Keratinocyte (primary cell): ENCODE results near the gene ARHGAP31. TPM values are rescaled to one million over a fixed set of nuclear protein-coding genes. Genes with fewer than 3 reads are reported as not detected.

Experiments used
- DNase-seq: peaks from one replicate; pipeline ENCODE4 v3.0.0-alpha.2; 2011; ENCODE audit warnings: low read depth, missing footprints, low spot score
- FAIRE-seq: peaks from 2 replicates; lab custom pipeline; 2011; peaks lifted over from hg19 to GRCh38; lab: Jason Lieb, UNC
- H2AFZ ChIP-seq: 2 replicates; pipeline ENCODE4 v1.6.0; 2012; ENCODE audit warnings: low read length, control low read depth, inconsistent platforms; ENCODE audit not compliant: control insufficient read depth
- H3K27ac ChIP-seq: 2 replicates; pipeline ENCODE4 v1.5.1; 2011; ENCODE audit warnings: low read length; ENCODE audit not compliant: control insufficient read depth, insufficient read depth
- H3K27me3 ChIP-seq: 3 replicates; pipeline ENCODE4 v1.6.0; 2011; ENCODE audit warnings: low read length; ENCODE audit not compliant: control insufficient read depth, insufficient read depth; ENCODE audit errors: extremely low read depth
- H3K36me3 ChIP-seq, 2 experiments: 2 replicates in 1 of 2; 3 replicates in 1 of 2; pipeline ENCODE4 v1.5.1; 2011; ENCODE audit warnings: low read length in 2 of 2, mild to moderate bottlenecking in 1 of 2; ENCODE audit not compliant: control insufficient read depth in 2 of 2, insufficient read depth in 2 of 2; ENCODE audit errors: extremely low read depth in 1 of 2
- H3K4me1 ChIP-seq: 3 replicates; pipeline ENCODE4 v1.5.1; 2011; ENCODE audit warnings: low read length; ENCODE audit not compliant: control insufficient read depth, insufficient read depth; ENCODE audit errors: extremely low read depth
- H3K4me2 ChIP-seq: 3 replicates; pipeline ENCODE4 v1.6.0; 2011; ENCODE audit warnings: low read depth, low read length; ENCODE audit not compliant: control insufficient read depth, insufficient read depth; ENCODE audit errors: extremely low read depth
- H3K4me3 ChIP-seq, 3 experiments: fragments of 200-600 bp in 1 of 3; sonication (generic) in 1 of 3; 2 replicates in 2 of 3; 3 replicates in 1 of 3; pipeline ENCODE4 v1.5.1; 2011 to 2016; ENCODE audit warnings: low read length in 3 of 3, mild to moderate bottlenecking in 3 of 3, control low read depth in 2 of 3, inconsistent platforms in 1 of 3, low read depth in 1 of 3, mixed read lengths in 1 of 3, mixed run types in 1 of 3, moderate library complexity in 1 of 3; ENCODE audit not compliant: control insufficient read depth in 2 of 3, insufficient read depth in 2 of 3; ENCODE audit errors: extremely low read depth in 1 of 3
- H3K79me2 ChIP-seq: 2 replicates; pipeline ENCODE4 v1.6.0; 2012; ENCODE audit warnings: low read length; ENCODE audit not compliant: control insufficient read depth, insufficient read depth
- H3K9ac ChIP-seq: 3 replicates; pipeline ENCODE4 v1.6.0; 2011; ENCODE audit warnings: low read length; ENCODE audit not compliant: control insufficient read depth, insufficient read depth; ENCODE audit errors: extremely low read depth
- H3K9me1 ChIP-seq: 3 replicates; pipeline ENCODE4 v1.6.0; 2011; ENCODE audit warnings: low read length; ENCODE audit not compliant: control insufficient read depth, insufficient read depth; ENCODE audit errors: extremely low read depth
- H3K9me3 ChIP-seq: 2 replicates; pipeline ENCODE4 v1.5.1; 2012; ENCODE audit warnings: low read depth, low read length; ENCODE audit not compliant: control insufficient read depth
- H4K20me1 ChIP-seq: 3 replicates; pipeline ENCODE4 v1.6.0; 2011; ENCODE audit warnings: low read length; ENCODE audit not compliant: control insufficient read depth, insufficient read depth; ENCODE audit errors: extremely low read depth
- CTCF ChIP-seq, 3 experiments: IDR thresholded peaks in 1 of 3; conservative IDR thresholded peaks in 1 of 3; optimal IDR thresholded peaks in 1 of 3; 2 replicates in 2 of 3; 3 replicates in 1 of 3; pipeline versions ENCODE3 to v1.5.1; 2011; ENCODE audit warnings: low read length in 3 of 3, mild to moderate bottlenecking in 3 of 3, moderate library complexity in 2 of 3, control low read depth in 1 of 3, inconsistent platforms in 1 of 3; ENCODE audit not compliant: insufficient read depth in 2 of 3; ENCODE audit errors: extremely low read depth in 1 of 3
- EZH2 ChIP-seq: IDR thresholded peaks from one replicate; pipeline ENCODE4 v1.6.1; 2012; ENCODE audit warnings: inconsistent platforms, mild to moderate bottlenecking, low read length, moderate library complexity
- dilution Hi-C: fragments of 300-500 bp; cut with MboI; formaldehyde crosslinking; loops from one replicate; pipeline ENCODE4 v1.7.0; 2020; ENCODE audit warnings: low sequenced_read_pairs; ENCODE audit not compliant: extremely low pct_ligation_motif_present
- polyA plus RNA-seq, 5 experiments: library from polyadenylated mRNA; depleted of rRNA in 3 of 5; stranded (reverse) in 3 of 5; stranded (forward) in 1 of 5; unstranded in 1 of 5; fragments of >200 nt; gene quantifications; 1 replicate in 1 of 5; 2 replicates in 3 of 5; 3 replicates in 1 of 5; pipeline versions ENCODE4 v1.2.1 to v1.2.3, GENCODE V29; 2011 to 2012; ENCODE audit warnings: missing spikeins in 2 of 5, low read depth in 1 of 5, low replicate concordance in 1 of 5

The ARHGAP31 gene
- polyA plus RNA-seq, 1 donor (not counting 4 experiments of a cell fraction or from before 2014, with no cell fraction given) = 3.0 TPM

DNA sequence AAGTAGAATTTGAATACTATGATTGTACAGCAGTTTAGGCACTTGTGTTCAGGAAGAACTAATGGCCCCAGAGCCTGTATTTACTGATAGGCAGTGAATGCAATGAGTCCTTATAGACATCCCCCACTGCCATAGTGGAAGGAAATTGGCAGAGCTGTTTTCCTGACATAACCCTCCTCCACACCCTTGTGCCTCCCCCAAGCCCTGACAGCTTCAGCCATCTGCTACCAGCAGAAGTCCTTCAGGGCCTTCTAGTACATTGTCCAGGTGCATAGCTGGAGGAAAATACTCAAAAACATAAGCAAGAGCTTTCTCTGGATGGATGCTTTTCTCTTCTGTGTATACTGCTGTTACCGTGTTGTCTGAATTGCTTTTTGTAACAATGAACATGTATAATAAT is 20.6 kb downstream of the ARHGAP31 start:
- Histone ChIP-seq H4K20me1 (no peaks in the 10 kb centered on the region), H3K79me2 (no peaks in the 10 kb centered on the region), H3K4me2 (no peak overlapping the region), H3K9me1 (no peaks in the 10 kb centered on the region), H2AFZ (no peak overlapping the region), H3K4me1 (peaks cover 22% of the 10 kb centered on the region), H3K4me3 (no peak overlapping the region), H3K27me3 (no peaks in the 10 kb centered on the region), H3K9me3 (no peaks in the 10 kb centered on the region), H3K36me3 (no peaks in the 10 kb centered on the region), H3K27ac (no peak overlapping the region), H3K9ac (no peak overlapping the region)
- no peak for DNase-seq
- TF ChIP-seq CTCF (optimal IDR thresholded peaks at IDR 0.05 in 1 of 3, IDR thresholded peaks at IDR 0.05 in 1 of 3, conservative IDR thresholded peaks at IDR 0.05 in 1 of 3; ENCODE audit: extremely low read depth in 1 of 3, insufficient read depth in 2 of 3, low read length in 3 of 3) (no peak), EZH2 (no peak)
- dilution Hi-C loops = no loop called here
- no peak for FAIRE-seq

DNA sequence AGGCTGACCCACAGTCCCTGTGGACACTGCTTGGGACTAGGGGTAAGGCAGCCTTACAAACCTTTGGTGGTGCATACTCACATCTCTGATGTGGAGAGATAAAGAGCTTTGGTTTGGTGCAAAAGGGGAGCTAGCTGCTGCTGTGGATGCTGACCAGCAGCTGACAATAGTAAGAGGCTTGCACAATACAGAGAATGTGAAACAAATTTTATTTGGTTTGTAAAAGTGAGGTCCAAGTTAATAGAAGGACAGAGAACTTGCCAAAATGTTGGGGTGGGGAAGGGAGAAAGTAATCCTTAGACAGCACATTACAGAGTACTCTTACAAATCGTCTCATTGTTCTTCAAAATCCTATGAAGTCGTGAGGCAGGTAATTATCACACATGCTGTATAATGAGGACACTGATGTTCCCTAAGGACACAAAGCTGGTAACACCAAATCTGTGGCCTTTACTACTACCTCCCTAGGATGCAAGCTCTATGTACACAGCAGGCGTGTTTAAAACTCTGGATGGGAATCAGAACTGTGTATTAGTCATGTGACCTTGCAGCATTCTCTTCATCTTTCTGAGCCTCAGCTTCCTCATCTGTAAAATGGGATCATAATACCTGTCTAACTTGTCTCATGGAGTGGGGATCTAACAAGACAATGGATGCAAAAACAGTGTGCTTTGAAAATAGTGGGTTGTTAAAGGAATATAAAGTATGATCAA is 21.6 kb downstream of the ARHGAP31 start:
- Histone ChIP-seq H3K9me1 (no peaks in the 10 kb centered on the region), H3K4me1 (peaks cover 15% of the 10 kb centered on the region), H3K9me3 (no peaks in the 10 kb centered on the region), H3K79me2 (no peaks in the 10 kb centered on the region), H2AFZ (no peak overlapping the region), H4K20me1 (no peaks in the 10 kb centered on the region), H3K36me3 (no peaks in the 10 kb centered on the region), H3K4me2 (no peak overlapping the region), H3K27me3 (no peaks in the 10 kb centered on the region), H3K27ac (no peak overlapping the region), H3K9ac (no peak overlapping the region), H3K4me3 (no peak overlapping the region)
- dilution Hi-C loops = no loop called here
- no peak for FAIRE-seq
- DNase-seq = no peak
- TF ChIP-seq CTCF (optimal IDR thresholded peaks at IDR 0.05 in 1 of 3, IDR thresholded peaks at IDR 0.05 in 1 of 3, conservative IDR thresholded peaks at IDR 0.05 in 1 of 3; ENCODE audit: extremely low read depth in 1 of 3, insufficient read depth in 2 of 3, low read length in 3 of 3) (no peak), EZH2 (no peak)
